ENCODE results near the gene WRAP73. TPM values are rescaled to one million over a fixed set of nuclear protein-coding genes. Genes with fewer than 3 reads are reported as not detected.
"Not testable (repeated sequence)": the region's sequence is repeated elsewhere in the genome, so short reads cannot be mapped to it uniquely, and the experiment has no call there.

The WRAP73 gene
- total RNA-seq, 1 donor from 2014 or later = 15.5 TPM

GRCh38 chr1:3585940-3586568, 63.8 kb downstream of the WRAP73 start:
- no peak overlapping the region for H3K4me3 Mint-ChIP-seq (ENCODE audit: unreplicated experiment)
- no peaks in the 10 kb centered on the region for H3K9me3 Mint-ChIP-seq (ENCODE audit: low read depth)
- H3K27me3 Mint-ChIP-seq (ENCODE audit: low read depth) = no peaks in the 10 kb centered on the region
- H3K4me1 Mint-ChIP-seq (ENCODE audit: low read depth) = peaks cover 8% of the 10 kb centered on the region
- TF ChIP-seq CTCF (IDR thresholded peaks at IDR 0.05) = no peak
- H3K27ac Mint-ChIP-seq (ENCODE audit: unreplicated experiment) = no peak overlapping the region
- no peaks in the 10 kb centered on the region for H3K36me3 Mint-ChIP-seq (ENCODE audit: low read depth)
- DNase-seq (ENCODE audit: low spot score) = no peak

- not testable (repeated sequence) for H3K27me3 Mint-ChIP-seq (ENCODE audit: low read depth); H3K4me1 Mint-ChIP-seq (ENCODE audit: low read depth); DNase-seq (ENCODE audit: low spot score); H3K27ac Mint-ChIP-seq (ENCODE audit: unreplicated experiment); H3K9me3 Mint-ChIP-seq (ENCODE audit: low read depth); H3K4me3 Mint-ChIP-seq (ENCODE audit: unreplicated experiment); H3K36me3 Mint-ChIP-seq (ENCODE audit: low read depth)
Observed at GRCh38 chr1:3585353-3585868, 64.5 kb downstream of the WRAP73 start.

GRCh38 chr1:3584915-3585314, 65.0 kb downstream of the WRAP73 start:
- no peak overlapping the region for H3K4me3 Mint-ChIP-seq (ENCODE audit: unreplicated experiment)
- H3K4me1 Mint-ChIP-seq (ENCODE audit: low read depth) = no peaks in the 10 kb centered on the region
- no peak for DNase-seq (ENCODE audit: low spot score)
- no peak overlapping the region for H3K27ac Mint-ChIP-seq (ENCODE audit: unreplicated experiment)
- no peaks in the 10 kb centered on the region for H3K9me3 Mint-ChIP-seq (ENCODE audit: low read depth)
- no peak for TF ChIP-seq CTCF (IDR thresholded peaks at IDR 0.05)
- H3K27me3 Mint-ChIP-seq (ENCODE audit: low read depth) = no peaks in the 10 kb centered on the region
- H3K36me3 Mint-ChIP-seq (ENCODE audit: low read depth) = no peaks in the 10 kb centered on the region

- not testable (repeated sequence) for H3K9me3 Mint-ChIP-seq (ENCODE audit: low read depth); H3K27ac Mint-ChIP-seq (ENCODE audit: unreplicated experiment); H3K4me1 Mint-ChIP-seq (ENCODE audit: low read depth); H3K27me3 Mint-ChIP-seq (ENCODE audit: low read depth); DNase-seq (ENCODE audit: low spot score); H3K36me3 Mint-ChIP-seq (ENCODE audit: low read depth); H3K4me3 Mint-ChIP-seq (ENCODE audit: unreplicated experiment)
Observed at GRCh38 chr1:3583751-3584150, 66.2 kb downstream of the WRAP73 start.

- no peak overlapping the region for H3K27ac Mint-ChIP-seq (ENCODE audit: unreplicated experiment)
- DNase-seq (ENCODE audit: low spot score) = no peak
- no peaks in the 10 kb centered on the region for H3K36me3 Mint-ChIP-seq (ENCODE audit: low read depth)
- H3K4me1 Mint-ChIP-seq (ENCODE audit: low read depth) = no peaks in the 10 kb centered on the region
- no peaks in the 10 kb centered on the region for H3K9me3 Mint-ChIP-seq (ENCODE audit: low read depth)
- H3K27me3 Mint-ChIP-seq (ENCODE audit: low read depth) = peaks cover 4% of the 10 kb centered on the region
- H3K4me3 Mint-ChIP-seq (ENCODE audit: unreplicated experiment) = no peak overlapping the region
- no peak for TF ChIP-seq CTCF (IDR thresholded peaks at IDR 0.05)
Observed at GRCh38 chr1:3581296-3582036, 68.4 kb downstream of the WRAP73 start.

Other genes with a start within 250 kb of the WRAP73 start
- gene ARHGEF16, start 195.4 kb downstream of the WRAP73 start, total RNA-seq = 1.1 to 4.1 TPM (median 2.0 TPM) in 3 replicates
- 185 to 332 TPM (median 328 TPM) in 3 replicates for gene MEGF6, start 38.6 kb downstream of the WRAP73 start, total RNA-seq
- gene TPRG1L, start 25.1 kb downstream of the WRAP73 start, total RNA-seq = 52.5 to 53.7 TPM (median 53.6 TPM) in 3 replicates
- gene TP73, start 2.4 kb upstream of the WRAP73 start, total RNA-seq = 0.05 to 0.58 TPM in 2 of 3 replicates, not detected in the other
- not detected in 3 replicates for gene CCDC27, start 102.3 kb upstream of the WRAP73 start, total RNA-seq
- gene SMIM1, start 122.6 kb upstream of the WRAP73 start, total RNA-seq = 0.72 to 1.00 TPM in 2 of 3 replicates, not detected in the other
- 44.0 to 45.8 TPM (median 45.7 TPM) in 3 replicates for gene LRRC47, start 146.4 kb upstream of the WRAP73 start, total RNA-seq
- 37.4 to 40.6 TPM (median 37.6 TPM) in 3 replicates for gene CEP104, start 207.1 kb upstream of the WRAP73 start, total RNA-seq
- 5.8 to 8.2 TPM (median 7.3 TPM) in 3 replicates for gene DFFB, start 207.4 kb upstream of the WRAP73 start, total RNA-seq